MG63 (cell line): ENCODE data around the gene ERICH4. TPM values are rescaled to one million over a fixed set of nuclear protein-coding genes. Genes with fewer than 3 reads are reported as not detected.

Experiments used
- DNase-seq: peaks from one replicate; pipeline ENCODE4 v3.0.0-alpha.2; 2020
- H3K27me3 ChIP-seq: fragments of 250-450 bp; sonication (Bioruptor Pico); 2 replicates; pipeline ENCODE4 v1.5.1; 2020; ENCODE audit warnings: mild to moderate bottlenecking, moderate library complexity
- H3K36me3 ChIP-seq: fragments of 250-450 bp; sonication (Bioruptor Pico); 2 replicates; pipeline ENCODE4 v1.5.1; 2020; ENCODE audit warnings: mild to moderate bottlenecking, moderate library complexity
- H3K4me3 ChIP-seq: fragments of 250-450 bp; sonication (Bioruptor Pico); 2 replicates; pipeline ENCODE4 v1.5.1; 2020; ENCODE audit warnings: mild to moderate bottlenecking, moderate library complexity
- H3K9me3 ChIP-seq: fragments of 250-450 bp; sonication (Bioruptor Pico); 2 replicates; pipeline ENCODE4 v1.5.1; 2020; ENCODE audit warnings: mild to moderate bottlenecking, moderate library complexity
- total RNA-seq: library from RNA; depleted of rRNA; stranded (reverse); fragments of >200 nt; shearing (Covaris generic); gene quantifications from 2 replicates; pipeline ENCODE4 v1.2.3, GENCODE V29; 2014; ENCODE audit warnings: low replicate concordance

The ERICH4 gene
- total RNA-seq, 1 experiment from 2014 or later: not detected

GRCh38 chr19:41410336-41411054 is 32.5 kb upstream of the ERICH4 start:
- Histone ChIP-seq H3K9me3 (no peaks in the 10 kb centered on the region), H3K27me3 (no peaks in the 10 kb centered on the region), H3K36me3 (peaks cover 13% of the 10 kb centered on the region), H3K4me3 (no peak overlapping the region)
- DNase-seq: no peak

- Histone ChIP-seq H3K9me3 (no peaks in the 10 kb centered on the region), H3K27me3 (no peaks in the 10 kb centered on the region)
Observed at GRCh38 chr19:41411100-41411967, 31.6 kb upstream of the ERICH4 start.

GRCh38 chr19:41411968-41412265 is 31.0 kb upstream of the ERICH4 start:
- no peak overlapping the region for H3K4me3 ChIP-seq
- H3K27me3 ChIP-seq: no peaks in the 10 kb centered on the region
- DNase-seq: peak; percentile 39
- H3K9me3 ChIP-seq: no peaks in the 10 kb centered on the region
- H3K36me3 ChIP-seq: peaks cover 13% of the 10 kb centered on the region

More at GRCh38 chr19:41411100-41411967, 31.6 kb upstream of the ERICH4 start:
- no peak for DNase-seq
- Histone ChIP-seq H3K4me3 (no peak overlapping the region), H3K36me3 (peaks cover 13% of the 10 kb centered on the region)

- Histone ChIP-seq H3K9me3 (no peaks in the 10 kb centered on the region), H3K4me3 (no peak overlapping the region), H3K27me3 (no peaks in the 10 kb centered on the region), H3K36me3 (peaks cover 13% of the 10 kb centered on the region)
- DNase-seq: no peak
Observed at GRCh38 chr19:41412953-41413352, 30.0 kb upstream of the ERICH4 start.

- Histone ChIP-seq H3K36me3 (peaks cover 16% of the 10 kb centered on the region), H3K27me3 (no peaks in the 10 kb centered on the region), H3K9me3 (no peaks in the 10 kb centered on the region), H3K4me3 (no peak overlapping the region)
- no peak for DNase-seq
Observed at GRCh38 chr19:41413947-41414346, 29.0 kb upstream of the ERICH4 start.

- Histone ChIP-seq H3K36me3 (peaks cover 21% of the 10 kb centered on the region), H3K9me3 (no peaks in the 10 kb centered on the region), H3K27me3 (no peaks in the 10 kb centered on the region), H3K4me3 (no peak overlapping the region)
- no peak for DNase-seq
Observed at GRCh38 chr19:41414461-41414860, 28.5 kb upstream of the ERICH4 start.

GRCh38 chr19:41415154-41415571 is 27.8 kb upstream of the ERICH4 start:
- no peak for DNase-seq
- Histone ChIP-seq H3K36me3 (peaks cover 24% of the 10 kb centered on the region), H3K9me3 (no peaks in the 10 kb centered on the region), H3K4me3 (no peak overlapping the region), H3K27me3 (no peaks in the 10 kb centered on the region)

GRCh38 chr19:41416194-41416674 is 26.7 kb upstream of the ERICH4 start:
- H3K36me3 ChIP-seq: peaks cover 19% of the 10 kb centered on the region
- DNase-seq: no peak

GRCh38 chr19:41420101-41420880 is 22.7 kb upstream of the ERICH4 start:
- H3K36me3 ChIP-seq: peaks cover 13% of the 10 kb centered on the region
- DNase-seq: no peak
- no peaks in the 10 kb centered on the region for H3K9me3 ChIP-seq
- no peaks in the 10 kb centered on the region for H3K27me3 ChIP-seq
- H3K4me3 ChIP-seq: no peak overlapping the region

More at GRCh38 chr19:41416194-41416674, 26.7 kb upstream of the ERICH4 start:
- H3K27me3 ChIP-seq: no peaks in the 10 kb centered on the region
- no peak overlapping the region for H3K4me3 ChIP-seq
- no peaks in the 10 kb centered on the region for H3K9me3 ChIP-seq

GRCh38 chr19:41421314-41421713 is 21.6 kb upstream of the ERICH4 start:
- Histone ChIP-seq H3K36me3 (peaks cover 13% of the 10 kb centered on the region), H3K9me3 (no peaks in the 10 kb centered on the region), H3K27me3 (no peaks in the 10 kb centered on the region), H3K4me3 (no peak overlapping the region)
- no peak for DNase-seq

- H3K9me3 ChIP-seq: no peaks in the 10 kb centered on the region
- no peak overlapping the region for H3K4me3 ChIP-seq
- peaks cover 13% of the 10 kb centered on the region for H3K36me3 ChIP-seq
- H3K27me3 ChIP-seq: no peaks in the 10 kb centered on the region
- no peak for DNase-seq
Observed at GRCh38 chr19:41421973-41422372, 21.0 kb upstream of the ERICH4 start.

- Histone ChIP-seq H3K27me3 (no peaks in the 10 kb centered on the region), H3K4me3 (no peak overlapping the region), H3K9me3 (no peaks in the 10 kb centered on the region), H3K36me3 (peaks cover 13% of the 10 kb centered on the region)
- no peak for DNase-seq
Observed at GRCh38 chr19:41422456-41422855, 20.5 kb upstream of the ERICH4 start.

GRCh38 chr19:41422955-41423354 is 20.0 kb upstream of the ERICH4 start:
- Histone ChIP-seq H3K27me3 (no peaks in the 10 kb centered on the region), H3K36me3 (peaks cover 13% of the 10 kb centered on the region), H3K9me3 (no peaks in the 10 kb centered on the region), H3K4me3 (no peak overlapping the region)
- DNase-seq: no peak

GRCh38 chr19:41424335-41425173 is 18.4 kb upstream of the ERICH4 start:
- Histone ChIP-seq H3K36me3 (peaks cover 5% of the 10 kb centered on the region), H3K4me3 (no peak overlapping the region), H3K9me3 (no peaks in the 10 kb centered on the region), H3K27me3 (no peaks in the 10 kb centered on the region)
- DNase-seq: no peak

- H3K4me3 ChIP-seq: no peak overlapping the region
- no peaks in the 10 kb centered on the region for H3K27me3 ChIP-seq
- DNase-seq: no peak
- H3K36me3 ChIP-seq: peaks cover 2% of the 10 kb centered on the region; the same call in 1 of the 2 replicates
- no peaks in the 10 kb centered on the region for H3K9me3 ChIP-seq
Observed at GRCh38 chr19:41425174-41426115, 17.5 kb upstream of the ERICH4 start.
